ENCODE data around the gene ADCY3. TPM values are rescaled to one million over a fixed set of nuclear protein-coding genes. Genes with fewer than 3 reads are reported as not detected.

ADCY3 gene
- polyA plus RNA-seq, 1 donor (not counting 4 experiments of a cell fraction or from before 2014, with no cell fraction given): 33.2 TPM

DNA sequence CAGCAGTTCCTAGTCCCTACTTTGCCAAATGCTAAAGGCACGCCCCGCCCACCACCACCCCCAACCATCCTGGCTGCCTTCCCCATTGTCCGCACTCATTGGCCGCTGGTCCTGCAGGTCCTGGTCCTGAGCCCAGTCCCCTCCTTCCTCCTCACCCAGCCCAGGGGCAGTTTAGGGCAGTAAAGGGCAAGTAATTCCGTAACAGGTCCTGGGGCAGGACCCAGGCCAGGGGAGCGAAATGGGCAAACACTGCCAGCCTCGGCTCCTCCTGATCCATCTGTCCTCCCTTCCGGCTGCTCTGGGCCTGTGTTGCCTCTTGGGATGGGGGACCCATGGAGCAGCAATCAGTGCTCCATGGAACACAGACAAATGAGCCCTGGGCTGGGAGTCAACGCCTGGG lies 6.1 kb downstream of the ADCY3 start:
- Histone ChIP-seq H3K9me3 (ENCODE audit: control insufficient read depth, low read depth, low read length) (no peaks in the 10 kb centered on the region), H3K9me1 (ENCODE audit: control insufficient read depth, extremely low read depth, insufficient read depth, low read length) (peaks cover 4% of the 10 kb centered on the region), H3K4me1 (ENCODE audit: control insufficient read depth, extremely low read depth, insufficient read depth, low read length) (peaks cover 9% of the 10 kb centered on the region), H3K27ac (ENCODE audit: control insufficient read depth, insufficient read depth, low read length) (no peak overlapping the region), H3K9ac (ENCODE audit: control insufficient read depth, extremely low read depth, insufficient read depth, low read length) (no peak overlapping the region), H3K4me3 (ENCODE audit: control insufficient read depth in 2 of 3, extremely low read depth in 1 of 3, insufficient read depth in 2 of 3, low read depth in 1 of 3, low read length in 3 of 3) (no peak overlapping the region), H4K20me1 (ENCODE audit: control insufficient read depth, extremely low read depth, insufficient read depth, low read length) (peaks cover 2% of the 10 kb centered on the region), H3K79me2 (ENCODE audit: control insufficient read depth, insufficient read depth, low read length) (peaks cover 50% of the 10 kb centered on the region), H3K36me3 (ENCODE audit: control insufficient read depth in 2 of 2, extremely low read depth in 1 of 2, insufficient read depth in 2 of 2, low read length in 2 of 2) (peaks cover 7 to 13% of the 10 kb centered on the region in 2 experiments), H3K4me2 (ENCODE audit: control insufficient read depth, extremely low read depth, insufficient read depth, low read depth, low read length) (no peak overlapping the region), H2AFZ (ENCODE audit: control insufficient read depth, low read length) (no peak overlapping the region), H3K27me3 (ENCODE audit: control insufficient read depth, extremely low read depth, insufficient read depth, low read length) (no peaks in the 10 kb centered on the region)
- DNase-seq (ENCODE audit: low read depth, low spot score) (no peak), FAIRE-seq (no peak)
- dilution Hi-C loops (cut with MboI; ENCODE audit: extremely low pct_ligation_motif_present, low sequenced_read_pairs): no loop called here
- TF ChIP-seq CTCF (optimal IDR thresholded peaks at IDR 0.05 in 1 of 3, IDR thresholded peaks at IDR 0.05 in 1 of 3, conservative IDR thresholded peaks at IDR 0.05 in 1 of 3; ENCODE audit: extremely low read depth in 1 of 3, insufficient read depth in 2 of 3, low read length in 3 of 3) (no peak), EZH2 (IDR thresholded peaks at IDR 0.05; ENCODE audit: low read length) (no peak)

- Histone ChIP-seq H3K4me1 (ENCODE audit: control insufficient read depth, extremely low read depth, insufficient read depth, low read length) (no peaks in the 10 kb centered on the region), H3K36me3 (ENCODE audit: control insufficient read depth in 2 of 2, extremely low read depth in 1 of 2, insufficient read depth in 2 of 2, low read length in 2 of 2) (peaks cover 6 to 7% of the 10 kb centered on the region in 2 experiments), H3K27me3 (ENCODE audit: control insufficient read depth, extremely low read depth, insufficient read depth, low read length) (no peaks in the 10 kb centered on the region), H3K9ac (ENCODE audit: control insufficient read depth, extremely low read depth, insufficient read depth, low read length) (no peak overlapping the region), H3K4me2 (ENCODE audit: control insufficient read depth, extremely low read depth, insufficient read depth, low read depth, low read length) (no peak overlapping the region), H3K4me3 (ENCODE audit: control insufficient read depth in 2 of 3, extremely low read depth in 1 of 3, insufficient read depth in 2 of 3, low read depth in 1 of 3, low read length in 3 of 3) (no peak overlapping the region), H2AFZ (ENCODE audit: control insufficient read depth, low read length) (no peak overlapping the region), H3K27ac (ENCODE audit: control insufficient read depth, insufficient read depth, low read length) (no peak overlapping the region), H3K9me3 (ENCODE audit: control insufficient read depth, low read depth, low read length) (no peaks in the 10 kb centered on the region), H3K9me1 (ENCODE audit: control insufficient read depth, extremely low read depth, insufficient read depth, low read length) (peaks cover 2% of the 10 kb centered on the region), H3K79me2 (ENCODE audit: control insufficient read depth, insufficient read depth, low read length) (peaks cover 45% of the 10 kb centered on the region), H4K20me1 (ENCODE audit: control insufficient read depth, extremely low read depth, insufficient read depth, low read length) (peaks cover 2% of the 10 kb centered on the region)
- DNase-seq (ENCODE audit: low read depth, low spot score) (no peak), FAIRE-seq (no peak)
- TF ChIP-seq CTCF (optimal IDR thresholded peaks at IDR 0.05 in 1 of 3, IDR thresholded peaks at IDR 0.05 in 1 of 3, conservative IDR thresholded peaks at IDR 0.05 in 1 of 3; ENCODE audit: extremely low read depth in 1 of 3, insufficient read depth in 2 of 3, low read length in 3 of 3) (no peak), EZH2 (IDR thresholded peaks at IDR 0.05; ENCODE audit: low read length) (no peak)
- dilution Hi-C loops (cut with MboI; ENCODE audit: extremely low pct_ligation_motif_present, low sequenced_read_pairs): no loop called here
Measured at GRCh38 chr2:24912986-24913385, 7.1 kb downstream of the ADCY3 start.

Measured in keratinocyte (primary cell).